Mesothelial cell of epicardium (in vitro differentiated cells): ENCODE measurements around the gene SLC25A25. TPM values are rescaled to one million over a fixed set of nuclear protein-coding genes. Genes with fewer than 3 reads are reported as not detected.

Source experiments
- DNase-seq, 2 experiments: peaks; one replicate each; pipeline ENCODE4 v3.0.0; 2021; ENCODE audit warnings: low spot score in 2 of 2; ENCODE audit not compliant: unreplicated experiment in 2 of 2
- H3K27ac Mint-ChIP-seq: 2 replicates; pipeline ENCODE4 v1.8.0; 2021; ENCODE audit warnings: mixed read lengths
- H3K27me3 Mint-ChIP-seq: 2 replicates; pipeline ENCODE4 v1.8.0; 2021; ENCODE audit warnings: low read depth, mixed read lengths
- H3K36me3 Mint-ChIP-seq: 2 replicates; pipeline ENCODE4 v1.8.0; 2021; ENCODE audit warnings: mixed read lengths
- H3K4me1 Mint-ChIP-seq: 2 replicates; pipeline ENCODE4 v1.8.0; 2021; ENCODE audit warnings: mixed read lengths
- H3K4me3 Mint-ChIP-seq: 2 replicates; pipeline ENCODE4 v1.8.0; 2021; ENCODE audit warnings: mild to moderate bottlenecking, moderate library complexity, mixed read lengths
- H3K9me3 Mint-ChIP-seq: 2 replicates; pipeline ENCODE4 v1.8.0; 2021; ENCODE audit warnings: mixed read lengths
- CTCF ChIP-seq: fragments of 200-600 bp; sonication (generic); IDR thresholded peaks from one replicate; pipeline ENCODE4 v1.5.0; 2021; ENCODE audit warnings: antibody characterized with exemption; ENCODE audit not compliant: unreplicated experiment
- total RNA-seq: library from RNA; stranded (reverse); gene quantifications from 3 replicates; pipeline ENCODE4 v1.2.1, GENCODE V29; 2021

The SLC25A25 gene
- total RNA-seq, 1 donor from 2014 or later = 26.2 TPM

GRCh38 chr9:128150594-128151308 is 82.7 kb downstream of the SLC25A25 start:
- Mint-ChIP-seq H3K9me3 (no peaks in the 10 kb centered on the region), H3K27ac (no peak overlapping the region), H3K36me3 (no peaks in the 10 kb centered on the region), H3K4me3 (no peak overlapping the region), H3K4me1 (peaks cover 21% of the 10 kb centered on the region), H3K27me3 (no peaks in the 10 kb centered on the region)
- no peak for TF ChIP-seq CTCF
- DNase-seq = no peak

GRCh38 chr9:128151309-128152132 is 83.5 kb downstream of the SLC25A25 start:
- H3K27ac Mint-ChIP-seq = no peak overlapping the region
- no peak for DNase-seq
- no peaks in the 10 kb centered on the region for H3K27me3 Mint-ChIP-seq
- TF ChIP-seq CTCF = no peak
- peaks cover 21% of the 10 kb centered on the region for H3K4me1 Mint-ChIP-seq
- H3K9me3 Mint-ChIP-seq = no peaks in the 10 kb centered on the region
- no peak overlapping the region for H3K4me3 Mint-ChIP-seq
- H3K36me3 Mint-ChIP-seq = no peaks in the 10 kb centered on the region

- Mint-ChIP-seq H3K4me3 (no peak overlapping the region), H3K4me1 (peaks cover 19% of the 10 kb centered on the region), H3K27ac (no peak overlapping the region), H3K27me3 (no peaks in the 10 kb centered on the region), H3K9me3 (no peaks in the 10 kb centered on the region), H3K36me3 (no peaks in the 10 kb centered on the region)
- no peak for TF ChIP-seq CTCF
- no peak for DNase-seq
Observed at GRCh38 chr9:128152133-128153059, 84.4 kb downstream of the SLC25A25 start.

- Mint-ChIP-seq H3K4me3 (no peak overlapping the region), H3K9me3 (no peaks in the 10 kb centered on the region), H3K27me3 (no peaks in the 10 kb centered on the region), H3K4me1 (peaks cover 19% of the 10 kb centered on the region), H3K27ac (no peak overlapping the region), H3K36me3 (no peaks in the 10 kb centered on the region)
- DNase-seq = no peak
- no peak for TF ChIP-seq CTCF
Observed at GRCh38 chr9:128153060-128153946, 85.3 kb downstream of the SLC25A25 start.
